Measurements from ENCODE around the gene PPP6R2. TPM values are rescaled to one million over a fixed set of nuclear protein-coding genes. Genes with fewer than 3 reads are reported as not detected.

Gene PPP6R2
- total and polyA plus RNA-seq, 2 donors (not counting 1 experiment from before 2014, with no cell fraction given), result 19.7 to 44.4 TPM

- H3K9ac ChIP-seq (ENCODE audit: insufficient read depth, low read length), result no peak overlapping the region
- peaks cover 32% of the 10 kb centered on the region for H3K36me3 ChIP-seq (ENCODE audit: control insufficient read depth, insufficient read depth, low read length)
- no peak overlapping the region for H3K27ac ChIP-seq (ENCODE audit: insufficient read depth, low read length)
- TF ChIP-seq EZH2 (IDR thresholded peaks at IDR 0.05; ENCODE audit: low read length, missing control alignments) (no peak), CTCF (conservative IDR thresholded peaks at IDR 0.05 in 1 of 2, IDR thresholded peaks at IDR 0.05 in 1 of 2; ENCODE audit: low read depth in 1 of 2, low read length in 2 of 2) (no peak)
- DNase-seq (ENCODE audit: low read depth in 2 of 2), result no peak
- H4K20me1 ChIP-seq (ENCODE audit: control insufficient read depth, extremely low read depth, insufficient read depth, low read length), result no peaks in the 10 kb centered on the region
- H3K79me2 ChIP-seq (ENCODE audit: control insufficient read depth, insufficient read depth, low read length), result no peaks in the 10 kb centered on the region
- no peak overlapping the region for H3K4me3 ChIP-seq (replicated peaks in 1 of 4; ENCODE audit: control extremely low read depth in 1 of 4, insufficient read depth in 1 of 4, low read depth in 3 of 4, low read length in 4 of 4)
- H3K27me3 ChIP-seq (ENCODE audit: control insufficient read depth, insufficient read depth, low read length), result no peaks in the 10 kb centered on the region
- H3K4me1 ChIP-seq (ENCODE audit: control insufficient read depth, extremely low read depth, insufficient read depth, low read length), result no peaks in the 10 kb centered on the region
- no peaks in the 10 kb centered on the region for H3K9me3 ChIP-seq (ENCODE audit: control insufficient read depth, insufficient read depth, low read depth, low read length)
- no peak overlapping the region for H2AFZ ChIP-seq (ENCODE audit: low read length)
- H3K4me2 ChIP-seq (ENCODE audit: extremely low read depth, insufficient read depth, low read length), result no peak overlapping the region
Observed at GRCh38 chr22:50415426-50415825, 72.3 kb downstream of the PPP6R2 start.

- Histone ChIP-seq H3K4me1 (ENCODE audit: control insufficient read depth, extremely low read depth, insufficient read depth, low read length) (no peaks in the 10 kb centered on the region), H4K20me1 (ENCODE audit: control insufficient read depth, extremely low read depth, insufficient read depth, low read length) (no peaks in the 10 kb centered on the region), H3K9me3 (ENCODE audit: control insufficient read depth, insufficient read depth, low read depth, low read length) (no peaks in the 10 kb centered on the region), H3K4me3 (replicated peaks in 1 of 4; ENCODE audit: control extremely low read depth in 1 of 4, insufficient read depth in 1 of 4, low read depth in 3 of 4, low read length in 4 of 4) (no peak overlapping the region), H2AFZ (ENCODE audit: low read length) (no peak overlapping the region), H3K36me3 (ENCODE audit: control insufficient read depth, insufficient read depth, low read length) (peaks cover 38% of the 10 kb centered on the region), H3K27ac (ENCODE audit: insufficient read depth, low read length) (no peak overlapping the region), H3K27me3 (ENCODE audit: control insufficient read depth, insufficient read depth, low read length) (no peaks in the 10 kb centered on the region), H3K4me2 (ENCODE audit: extremely low read depth, insufficient read depth, low read length) (no peak overlapping the region), H3K9ac (ENCODE audit: insufficient read depth, low read length) (no peak overlapping the region), H3K79me2 (ENCODE audit: control insufficient read depth, insufficient read depth, low read length) (no peaks in the 10 kb centered on the region)
- DNase-seq (ENCODE audit: low read depth in 2 of 2), result no peak
- TF ChIP-seq EZH2 (IDR thresholded peaks at IDR 0.05; ENCODE audit: low read length, missing control alignments), result no peak
- TF ChIP-seq CTCF (conservative IDR thresholded peaks at IDR 0.05 in 1 of 2, IDR thresholded peaks at IDR 0.05 in 1 of 2; ENCODE audit: low read depth in 1 of 2, low read length in 2 of 2), result no peak
Observed at GRCh38 chr22:50416996-50417395, 73.9 kb downstream of the PPP6R2 start.

- Histone ChIP-seq H3K27me3 (ENCODE audit: control insufficient read depth, insufficient read depth, low read length) (no peaks in the 10 kb centered on the region), H3K79me2 (ENCODE audit: control insufficient read depth, insufficient read depth, low read length) (no peaks in the 10 kb centered on the region), H3K9ac (ENCODE audit: insufficient read depth, low read length) (no peak overlapping the region), H3K9me3 (ENCODE audit: control insufficient read depth, insufficient read depth, low read depth, low read length) (no peaks in the 10 kb centered on the region), H4K20me1 (ENCODE audit: control insufficient read depth, extremely low read depth, insufficient read depth, low read length) (no peaks in the 10 kb centered on the region), H3K36me3 (ENCODE audit: control insufficient read depth, insufficient read depth, low read length) (peaks cover 41% of the 10 kb centered on the region), H3K4me2 (ENCODE audit: extremely low read depth, insufficient read depth, low read length) (no peak overlapping the region), H2AFZ (ENCODE audit: low read length) (no peak overlapping the region), H3K4me3 (replicated peaks in 1 of 4; ENCODE audit: control extremely low read depth in 1 of 4, insufficient read depth in 1 of 4, low read depth in 3 of 4, low read length in 4 of 4) (no peak overlapping the region), H3K4me1 (ENCODE audit: control insufficient read depth, extremely low read depth, insufficient read depth, low read length) (no peaks in the 10 kb centered on the region), H3K27ac (ENCODE audit: insufficient read depth, low read length) (no peak overlapping the region)
- peak in 1 of 2 donors; percentile 44 for DNase-seq (ENCODE audit: low read depth in 2 of 2)
- TF ChIP-seq CTCF (conservative IDR thresholded peaks at IDR 0.05 in 1 of 2, IDR thresholded peaks at IDR 0.05 in 1 of 2; ENCODE audit: low read depth in 1 of 2, low read length in 2 of 2), result no peak
- no peak for TF ChIP-seq EZH2 (IDR thresholded peaks at IDR 0.05; ENCODE audit: low read length, missing control alignments)
Observed at GRCh38 chr22:50417411-50418210, 74.5 kb downstream of the PPP6R2 start.
